Dermis blood vessel endothelial cell (primary cell): ENCODE data around the gene CLEC2L. TPM values are rescaled to one million over a fixed set of nuclear protein-coding genes. Genes with fewer than 3 reads are reported as not detected.
"Not testable (repeated sequence)": the region's sequence is repeated elsewhere in the genome, so short reads cannot be mapped to it uniquely, and the experiment has no call there.

ENCODE experiments used
- DNase-seq: peaks from one replicate; pipeline ENCODE4 v3.0.0; 2010
- total RNA-seq: library from RNA; depleted of rRNA; stranded (reverse); fragments of >200 nt; gene quantifications from 2 replicates; pipeline ENCODE4 v1.2.3, GENCODE V29; 2014

CLEC2L gene
- total RNA-seq, 1 donor from 2014 or later = not detected

GRCh38 chr7:139523968-139524815 lies 707 bp downstream of the CLEC2L start:
- no peak for DNase-seq

DNA sequence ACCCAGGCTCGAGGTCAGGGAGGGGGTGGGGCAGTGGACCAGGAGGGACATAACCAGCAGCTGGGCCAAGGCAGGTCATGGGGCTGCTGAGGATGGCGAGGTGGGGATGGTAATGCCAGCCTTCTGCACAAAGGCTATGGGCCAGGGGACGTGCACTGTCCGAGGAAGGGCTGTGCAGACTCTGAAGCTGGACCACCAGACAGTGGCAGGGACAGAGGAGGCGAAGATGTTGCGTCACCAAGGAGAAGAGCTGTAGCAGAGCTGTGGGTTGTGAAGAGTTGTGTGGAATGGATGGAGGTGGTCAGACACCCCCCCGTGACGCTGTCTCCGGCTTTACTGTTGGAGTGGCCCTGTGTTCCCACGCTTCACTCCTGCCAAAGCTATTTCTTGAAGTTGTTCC lies 1.8 kb downstream of the CLEC2L start:
- DNase-seq = no peak

DNA sequence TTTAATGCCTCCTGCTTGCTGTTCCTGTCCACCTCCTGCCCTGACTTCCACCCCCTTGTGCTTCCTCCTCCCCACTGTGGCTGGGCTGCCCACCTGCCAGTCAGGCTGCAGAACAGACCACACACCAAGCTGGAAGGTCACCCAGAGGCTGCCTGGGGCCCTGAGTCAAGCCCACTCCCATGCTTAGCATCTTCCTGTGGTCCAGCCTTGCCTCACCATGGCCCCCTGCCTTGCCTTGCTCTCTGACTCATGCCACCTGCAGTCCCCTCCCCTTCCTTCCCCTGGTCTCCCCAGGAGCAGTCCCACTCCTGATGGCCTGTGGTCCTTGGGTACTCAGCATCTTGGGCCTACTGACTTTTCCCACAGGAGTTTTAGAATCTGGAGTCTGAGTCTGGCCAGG lies 2.3 kb downstream of the CLEC2L start:
- DNase-seq = no peak

DNA sequence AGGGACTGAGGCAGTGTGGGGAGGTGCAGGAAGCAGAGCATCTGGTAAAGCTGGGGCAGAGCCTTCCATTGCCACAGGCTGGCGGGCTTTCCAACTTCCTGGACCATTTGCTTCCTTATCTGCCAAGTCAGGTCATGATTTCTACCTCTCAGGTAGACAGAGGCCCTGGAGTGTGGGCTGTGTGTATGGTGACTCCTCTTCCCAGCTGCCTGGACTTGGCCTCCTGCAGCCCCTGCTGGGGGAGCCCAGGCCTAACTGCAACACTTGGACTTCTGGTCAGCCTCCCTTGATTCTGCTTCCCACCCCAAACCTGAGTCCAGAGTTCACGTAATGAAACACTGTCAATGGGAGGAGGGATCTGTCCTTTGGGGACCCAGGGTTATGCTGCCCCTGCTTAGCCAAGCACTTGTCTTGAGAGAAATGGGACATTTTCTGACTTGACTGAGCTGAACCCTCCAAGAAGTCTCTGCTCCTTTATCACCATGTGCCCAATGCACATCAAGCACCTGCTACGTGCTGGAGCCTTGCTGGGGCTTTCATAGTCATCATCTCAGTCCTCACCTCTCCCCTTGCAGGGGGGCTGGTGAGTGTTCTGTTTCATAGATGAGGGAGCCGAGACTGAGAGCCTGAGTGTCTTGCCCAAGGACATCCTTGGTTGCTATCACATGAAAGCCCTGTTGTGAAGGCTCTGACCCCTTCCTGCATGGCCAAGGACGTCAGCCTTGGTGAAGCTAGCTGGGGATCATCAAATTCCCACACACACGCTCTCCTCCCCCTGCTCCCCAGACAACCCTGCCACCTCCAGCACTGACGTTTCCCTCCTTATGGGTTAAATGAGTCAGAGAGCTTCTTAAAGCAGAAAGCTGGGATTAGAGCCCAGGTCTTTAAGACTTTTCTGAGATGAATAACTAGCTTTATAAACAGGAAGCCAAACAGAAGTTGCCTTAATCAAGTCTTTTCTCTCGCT lies 3.4 kb downstream of the CLEC2L start:
- DNase-seq = peak; percentile 34

- no peak for DNase-seq
These were observed 7.6 kb downstream of the CLEC2L start for GRCh38 chr7:139531094-139531493.

GRCh38 chr7:139532636-139533155 lies 9.2 kb downstream of the CLEC2L start:
- DNase-seq = no peak

DNA sequence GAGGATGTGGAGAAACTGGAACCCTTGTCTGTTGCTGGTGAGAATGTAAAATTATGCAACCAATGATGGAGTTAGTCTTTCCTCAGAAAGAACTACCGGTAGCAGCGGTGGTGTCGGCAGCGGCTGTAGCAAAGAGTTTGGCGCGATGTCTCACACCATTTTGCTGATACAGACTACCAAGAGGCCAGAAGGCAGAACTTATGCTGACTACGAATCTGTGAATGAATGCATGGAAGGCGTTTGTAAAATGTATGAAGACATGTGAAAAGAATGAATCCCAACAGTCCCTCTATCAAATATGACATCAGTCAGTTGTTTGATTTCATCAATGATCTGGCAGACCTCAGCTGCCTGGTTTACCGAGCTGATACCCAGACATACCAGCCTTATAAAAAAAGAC lies 10.6 kb downstream of the CLEC2L start:
- no peak for DNase-seq

DNA sequence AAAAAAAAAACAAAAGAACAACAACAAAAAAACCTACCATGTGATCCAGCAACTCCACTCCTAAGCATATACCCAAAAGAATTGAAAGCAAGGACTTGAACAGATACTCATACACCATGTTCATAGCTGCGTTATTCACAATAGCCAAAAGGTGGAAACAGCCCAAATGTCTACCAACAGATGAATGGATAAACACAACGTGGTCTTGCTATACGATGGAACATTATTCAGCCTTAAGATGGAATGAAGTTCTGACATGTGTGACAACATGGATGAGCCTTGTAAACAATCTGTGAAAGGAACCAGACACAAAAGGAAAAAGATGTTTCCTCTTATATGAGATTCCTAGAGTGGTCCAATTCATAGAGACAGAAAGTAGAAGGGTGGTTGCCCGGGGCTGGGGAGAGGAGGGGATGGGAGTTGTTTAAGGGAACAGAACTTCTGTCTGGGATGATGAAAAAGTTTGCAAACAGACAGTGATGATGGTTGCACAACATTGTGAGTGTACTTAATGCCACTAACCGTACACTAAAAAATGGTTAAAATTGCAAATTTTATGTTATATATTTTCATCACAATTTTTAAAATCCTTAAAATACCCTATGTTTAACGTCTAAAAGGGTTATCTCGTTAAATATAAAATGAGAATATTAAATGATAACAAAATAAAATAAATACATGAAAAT lies 11.6 kb downstream of the CLEC2L start:
- DNase-seq = no peak

DNA sequence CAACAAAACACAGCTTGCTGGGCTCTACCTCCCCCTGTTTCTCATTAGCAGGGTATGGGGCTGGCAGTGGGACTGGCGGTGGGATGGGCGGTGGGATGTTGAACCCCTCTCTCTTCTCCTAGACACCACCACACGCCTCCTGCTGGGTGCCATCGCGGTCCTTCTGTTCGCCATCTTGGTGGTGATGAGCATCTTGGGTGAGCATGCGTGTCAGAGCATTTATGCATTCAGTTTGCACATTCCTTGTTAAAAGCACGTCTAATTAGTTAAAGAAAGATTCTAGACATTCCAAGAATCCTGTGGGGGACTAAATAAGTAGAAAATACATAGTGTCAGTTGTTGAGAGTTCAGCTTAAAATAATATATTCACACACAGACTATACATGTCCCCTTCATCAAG lies 12.7 kb downstream of the CLEC2L start:
- no peak for DNase-seq

GRCh38 chr7:139538881-139539635 lies 15.6 kb downstream of the CLEC2L start:
- no peak for DNase-seq

DNA sequence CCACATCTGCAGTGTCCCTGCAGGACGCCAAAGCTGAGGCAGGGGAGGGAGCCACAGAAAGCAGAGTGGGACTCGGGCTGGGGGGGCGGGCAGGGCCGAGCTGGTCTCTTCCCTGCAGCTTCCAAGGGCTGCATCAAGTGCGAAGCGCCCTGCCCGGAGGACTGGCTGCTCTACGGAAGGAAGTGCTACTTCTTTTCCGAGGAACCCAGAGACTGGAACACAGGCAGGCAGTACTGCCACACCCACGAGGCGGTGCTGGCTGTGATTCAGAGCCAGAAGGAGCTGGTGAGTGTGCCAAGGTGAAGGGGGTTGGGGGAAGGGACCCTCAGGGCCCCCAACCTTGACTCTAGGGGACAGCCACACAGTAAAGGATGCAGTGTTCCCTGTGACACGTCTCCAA lies 16.7 kb downstream of the CLEC2L start:
- no peak for DNase-seq

GRCh38 chr7:139541600-139542307 lies 18.3 kb downstream of the CLEC2L start:
- DNase-seq = no peak

- no peak for DNase-seq
These were observed 19.0 kb downstream of the CLEC2L start for GRCh38 chr7:139542308-139543151.

GRCh38 chr7:139543801-139544603 lies 20.5 kb downstream of the CLEC2L start:
- DNase-seq = no peak

GRCh38 chr7:139544645-139545044 lies 21.2 kb downstream of the CLEC2L start:
- no peak for DNase-seq

- no peak for DNase-seq
These were observed 25.0 kb downstream of the CLEC2L start for GRCh38 chr7:139548302-139549028.

DNA sequence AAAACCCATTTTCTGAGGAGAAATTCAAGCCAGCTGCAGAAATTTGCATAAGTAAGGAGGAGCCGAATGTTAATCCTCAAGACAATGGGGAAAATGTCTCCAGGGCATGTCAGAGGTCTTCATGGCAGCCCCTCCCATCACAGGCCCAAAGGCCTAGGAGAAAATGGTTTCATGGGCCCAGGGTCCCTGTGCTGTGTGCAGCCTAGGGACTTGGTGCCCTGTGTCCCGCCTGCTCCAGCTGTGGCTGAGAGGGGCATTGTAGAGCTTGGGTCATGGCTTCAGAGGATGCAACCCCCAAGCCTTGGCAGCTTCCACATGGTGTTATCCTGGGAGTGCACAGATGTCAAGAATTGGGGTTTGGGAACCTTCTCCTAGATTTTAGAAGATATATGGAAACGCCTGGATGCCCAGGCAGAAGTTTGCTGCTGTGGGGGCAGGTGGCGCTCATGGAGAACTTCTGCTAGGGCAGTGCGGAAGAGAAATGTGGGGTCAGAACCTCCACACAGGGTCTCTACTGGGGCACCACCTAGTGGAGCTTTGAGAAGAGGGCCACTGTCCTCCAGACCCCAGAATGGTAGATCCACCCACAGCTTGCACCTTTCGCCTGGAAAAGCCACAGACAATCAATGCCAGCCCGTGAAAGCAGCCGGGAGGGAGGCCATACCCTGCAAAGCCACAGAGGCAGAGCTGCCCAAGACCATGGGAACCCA lies 30.7 kb downstream of the CLEC2L start:
- not testable (repeated sequence) for DNase-seq
